Right lobe of liver (tissue), 4 donors: Measurements from ENCODE around the gene TTR.

Experiments used
- POLR2A ChIP-seq: fragments of 450-650 bp; IDR thresholded peaks from one replicate; pipeline ENCODE4 v1.6.1; 2017; ENCODE audit warnings: antibody characterized with exemption, mild to moderate bottlenecking
- TF ChIP-seq, protein P1 (sequence below), 4 donors: fragments of 200-600 bp in 3 of 4; fragments of 450-650 bp in 1 of 4; IDR thresholded peaks; one replicate each; pipeline versions ENCODE4 v1.5.1 to v1.8.0; 2016 to 2022; ENCODE audit warnings: antibody characterized with exemption in 4 of 4, mild to moderate bottlenecking in 2 of 4
- donor health status: DM: no; HTN: no; CAD: no.
- donor health status: DM: no; HTN: no; CAD: no.
- donor health status: DM: no; HTN: yes; CAD: no.

GRCh38 chr18:31577195-31577594 is 14.5 kb upstream of the TTR start:
- TF ChIP-seq POLR2A, result no peak
- TF ChIP-seq, protein P1, sequence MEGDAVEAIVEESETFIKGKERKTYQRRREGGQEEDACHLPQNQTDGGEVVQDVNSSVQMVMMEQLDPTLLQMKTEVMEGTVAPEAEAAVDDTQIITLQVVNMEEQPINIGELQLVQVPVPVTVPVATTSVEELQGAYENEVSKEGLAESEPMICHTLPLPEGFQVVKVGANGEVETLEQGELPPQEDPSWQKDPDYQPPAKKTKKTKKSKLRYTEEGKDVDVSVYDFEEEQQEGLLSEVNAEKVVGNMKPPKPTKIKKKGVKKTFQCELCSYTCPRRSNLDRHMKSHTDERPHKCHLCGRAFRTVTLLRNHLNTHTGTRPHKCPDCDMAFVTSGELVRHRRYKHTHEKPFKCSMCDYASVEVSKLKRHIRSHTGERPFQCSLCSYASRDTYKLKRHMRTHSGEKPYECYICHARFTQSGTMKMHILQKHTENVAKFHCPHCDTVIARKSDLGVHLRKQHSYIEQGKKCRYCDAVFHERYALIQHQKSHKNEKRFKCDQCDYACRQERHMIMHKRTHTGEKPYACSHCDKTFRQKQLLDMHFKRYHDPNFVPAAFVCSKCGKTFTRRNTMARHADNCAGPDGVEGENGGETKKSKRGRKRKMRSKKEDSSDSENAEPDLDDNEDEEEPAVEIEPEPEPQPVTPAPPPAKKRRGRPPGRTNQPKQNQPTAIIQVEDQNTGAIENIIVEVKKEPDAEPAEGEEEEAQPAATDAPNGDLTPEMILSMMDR (IDR thresholded peaks at IDR 0.05), result no peak
